H54 (cell line): ENCODE data around the gene RBM19.

Source experiments
- DNase-seq: peaks from one replicate; pipeline ENCODE4 v3.0.0; 2011; ENCODE audit warnings: low spot score, mixed read lengths; ENCODE audit not compliant: insufficient read length
- FAIRE-seq: peaks from 3 replicates; lab custom pipeline; 2011; peaks lifted over from hg19 to GRCh38; lab: Jason Lieb, UNC
- POLR2A ChIP-seq: IDR thresholded peaks from 2 replicates; pipeline ENCODE4 v1.6.1; 2011; ENCODE audit warnings: low read depth, mild to moderate bottlenecking, low read length

Gene RBM19

DNA sequence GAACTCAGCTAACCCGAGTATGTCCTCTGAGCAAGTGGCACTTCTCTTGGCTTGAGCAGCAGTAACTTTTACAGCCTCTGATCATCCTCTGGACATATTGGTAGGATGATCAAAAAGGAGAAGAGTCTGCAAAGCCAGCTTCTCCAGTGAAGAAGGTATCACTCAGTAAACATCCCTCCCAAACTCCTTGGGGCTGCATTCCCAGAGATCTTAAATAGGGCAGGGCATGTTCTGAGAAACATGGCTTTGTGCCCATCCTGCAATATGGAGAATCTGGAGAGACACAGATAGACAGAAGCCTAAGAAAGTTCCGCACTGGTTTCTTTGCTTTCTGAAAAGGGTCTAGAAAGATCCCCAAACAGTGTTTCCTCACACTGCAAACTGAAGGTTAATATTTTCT lies 65.4 kb downstream of the RBM19 start:
- TF ChIP-seq POLR2A, result no peak
- FAIRE-seq (no peak), DNase-seq (no peak)

- TF ChIP-seq POLR2A, result no peak
- DNase-seq (no peak), FAIRE-seq (no peak)
These were observed 66.3 kb downstream of the RBM19 start for GRCh38 chr12:113899561-113900471.

- DNase-seq (no peak), FAIRE-seq (no peak)
- TF ChIP-seq POLR2A, result no peak
These were observed 67.0 kb downstream of the RBM19 start for GRCh38 chr12:113899042-113899560.

- DNase-seq, result no peak
- no peak for FAIRE-seq
These were observed 67.7 kb downstream of the RBM19 start for GRCh38 chr12:113898466-113898865.

GRCh38 chr12:113897406-113897805 lies 68.7 kb downstream of the RBM19 start:
- DNase-seq, result no peak
- TF ChIP-seq POLR2A, result no peak
- no peak for FAIRE-seq

More at GRCh38 chr12:113898466-113898865, 67.7 kb downstream of the RBM19 start:
- no peak for TF ChIP-seq POLR2A

DNA sequence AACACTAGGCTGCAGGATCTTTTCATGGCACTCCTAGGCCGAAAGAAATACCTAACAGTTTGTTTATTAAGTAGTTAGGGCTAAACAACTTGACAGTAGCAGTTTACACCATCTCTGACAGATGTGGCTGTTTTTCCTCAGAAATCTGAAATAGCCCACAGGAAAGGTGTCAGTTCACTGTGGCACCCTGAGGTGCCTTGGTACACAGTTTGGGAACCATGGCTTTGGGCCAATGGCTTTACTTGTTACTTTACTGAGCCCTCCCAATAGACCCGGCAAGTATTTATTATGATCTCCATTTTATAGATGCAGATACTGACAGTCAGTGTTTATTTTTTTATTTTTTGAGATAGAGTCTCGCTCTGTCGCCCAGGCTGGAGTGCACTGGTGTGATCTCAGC lies 69.3 kb downstream of the RBM19 start:
- TF ChIP-seq POLR2A, result no peak
- FAIRE-seq (no peak), DNase-seq (no peak)

GRCh38 chr12:113896194-113896593 lies 69.9 kb downstream of the RBM19 start:
- no peak for DNase-seq
- no peak for TF ChIP-seq POLR2A

GRCh38 chr12:113895176-113895575 lies 70.9 kb downstream of the RBM19 start:
- DNase-seq (no peak), FAIRE-seq (no peak)
- no peak for TF ChIP-seq POLR2A

More at GRCh38 chr12:113896194-113896593, 69.9 kb downstream of the RBM19 start:
- no peak for FAIRE-seq

DNA sequence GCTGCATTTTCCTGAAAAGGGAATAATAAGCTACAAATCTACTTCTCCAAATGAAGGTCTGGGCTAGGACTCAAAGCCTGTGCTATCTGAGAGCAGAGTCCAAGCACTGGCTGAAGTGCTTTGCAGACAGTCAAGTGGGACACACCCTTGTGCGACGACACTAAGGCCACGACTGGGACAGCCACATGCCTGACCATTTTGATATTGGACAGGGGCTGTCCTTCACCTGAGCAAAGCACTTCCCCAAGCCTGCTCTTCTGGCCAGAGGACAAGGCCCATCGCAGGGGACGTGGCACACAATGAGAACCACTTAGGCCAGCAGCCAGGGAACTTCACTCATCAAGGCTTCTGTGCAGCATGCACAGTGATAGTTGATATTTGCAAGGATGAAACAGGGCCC lies 71.4 kb downstream of the RBM19 start:
- DNase-seq (no peak), FAIRE-seq (no peak)
- no peak for TF ChIP-seq POLR2A

GRCh38 chr12:113893221-113893620 lies 72.9 kb downstream of the RBM19 start:
- TF ChIP-seq POLR2A, result no peak
- FAIRE-seq (no peak), DNase-seq (no peak)

DNA sequence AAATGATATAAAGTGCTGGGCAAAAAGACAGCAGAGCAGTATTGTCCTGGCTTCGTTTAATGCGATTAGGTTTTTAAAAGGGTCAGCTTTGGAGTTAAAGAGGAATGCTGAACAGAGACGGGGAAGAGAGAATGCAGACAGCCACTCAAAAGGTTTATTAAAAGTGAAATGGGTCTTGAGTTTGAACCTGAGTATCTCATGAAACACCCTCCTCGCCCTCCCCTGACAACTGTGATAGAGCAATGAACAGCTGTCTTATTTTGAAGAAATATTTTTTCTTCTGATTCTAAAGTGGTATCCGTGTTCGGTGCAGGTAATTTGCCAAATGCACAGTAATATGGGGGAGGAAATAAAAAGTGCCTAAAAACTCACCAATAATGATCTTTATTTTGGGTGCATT lies 73.6 kb downstream of the RBM19 start:
- FAIRE-seq (no peak), DNase-seq (no peak)
- no peak for TF ChIP-seq POLR2A

DNA sequence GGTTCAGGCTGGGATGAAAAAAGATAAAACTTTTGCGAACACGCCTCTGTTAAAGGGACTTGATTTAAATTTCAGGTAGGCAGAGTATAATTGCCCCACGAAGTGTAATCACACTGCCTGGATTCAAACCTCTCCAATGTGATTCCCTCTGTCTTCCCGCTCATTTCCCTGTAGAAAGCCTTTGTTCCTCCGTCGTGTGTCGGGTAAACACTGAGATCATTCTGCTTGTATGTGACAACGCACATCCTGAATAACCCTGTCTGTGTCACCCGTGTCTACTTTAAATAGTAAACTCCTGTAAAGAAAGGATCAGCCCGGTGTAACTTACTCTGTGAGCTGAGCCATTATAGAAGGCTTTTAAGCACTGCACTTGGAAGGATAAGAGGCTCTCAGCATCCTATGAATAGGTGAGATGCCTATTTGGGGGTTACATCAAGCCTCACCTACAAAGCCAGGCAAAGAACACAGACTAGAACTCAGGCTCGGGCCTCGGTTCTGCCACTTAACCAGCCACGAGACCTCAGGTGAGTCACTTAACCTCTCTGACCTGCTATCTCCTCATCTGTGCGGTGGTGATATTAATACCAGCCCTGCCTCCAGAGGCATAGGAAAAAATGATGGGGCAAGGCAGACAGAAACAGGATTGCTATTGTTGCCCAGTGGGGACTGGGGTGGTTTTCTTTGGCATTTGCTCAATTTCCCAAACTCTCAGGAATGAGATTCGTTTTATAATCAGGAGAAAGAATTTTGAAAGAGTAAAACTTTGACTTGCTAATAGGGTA lies 74.2 kb downstream of the RBM19 start:
- FAIRE-seq (no peak), DNase-seq (no peak)
- TF ChIP-seq POLR2A, result no peak

GRCh38 chr12:113891167-113891692 lies 74.9 kb downstream of the RBM19 start:
- DNase-seq, result no peak
- no peak for FAIRE-seq
- TF ChIP-seq POLR2A, result no peak

GRCh38 chr12:113889891-113890581 lies 76.1 kb downstream of the RBM19 start:
- TF ChIP-seq POLR2A, result no peak
- FAIRE-seq (no peak), DNase-seq (no peak)
